ENCODE measurements around the gene MARVELD3. TPM values are rescaled to one million over a fixed set of nuclear protein-coding genes. Genes with fewer than 3 reads are reported as not detected.
A peak's percentile ranks its signal among the peaks of the same experiment; 100 is the strongest.

Gene MARVELD3
- total RNA-seq, 1 experiment from 2014 or later: 27.0 TPM

GRCh38 chr16:71626858-71627213 lies 852 bp downstream of the MARVELD3 start:
- H4K5ac ChIP-seq (ENCODE audit: insufficient read length, low read depth, low read length): no peak overlapping the region
- H4K8ac ChIP-seq (replicated peaks; ENCODE audit: insufficient read length, low read depth, low read length): no peak overlapping the region
- no peaks in the 10 kb centered on the region for H4K20me1 ChIP-seq (ENCODE audit: control insufficient read depth, insufficient read depth, insufficient read length)
- no peak overlapping the region for H4K91ac ChIP-seq (ENCODE audit: insufficient read length, low read depth, low read length)
- Mint-ChIP-seq H3K36me3 (ENCODE audit: insufficient read depth in 1 of 3, low read depth in 3 of 3) (peaks cover 10 to 33% (median 26%) of the 10 kb centered on the region in 3 experiments; a peak in 6 of 7 replicates), H3K9me3 (peaks cover 0 to 3% of the 10 kb centered on the region in 2 experiments; a peak in 2 of 5 replicates), H3K4me3 (peak overlapping the region; percentile 87 to 91), H3K27me3 (ENCODE audit: low read depth) (peaks cover 2% of the 10 kb centered on the region; the same call in 1 of the 2 replicates), H3K4me1 (peaks cover 16% of the 10 kb centered on the region in 2 experiments), H3K27ac (peak overlapping the region in 1 of 3 experiments; percentile 70; a peak in 2 of 7 replicates)
- H2BK120ac ChIP-seq (ENCODE audit: low read depth, low read length, poor library complexity, severe bottlenecking): no peak overlapping the region
- no peak overlapping the region for H3T11ph ChIP-seq (ENCODE audit: low read length)
- no peaks in the 10 kb centered on the region for H3K23me2 ChIP-seq (ENCODE audit: insufficient read length, low read depth, low read length, poor library complexity, severe bottlenecking)
- H2AFZ ChIP-seq (ENCODE audit: low read length): no peak overlapping the region
- no peak overlapping the region for H2BK15ac ChIP-seq (ENCODE audit: low read depth, low read length)
- H3K4me1 ChIP-seq (ENCODE audit: insufficient read depth, low read length): peaks cover 3% of the 10 kb centered on the region; the same call in 1 of the 2 replicates
- no peak for TF ChIP-seq CTCF (conservative IDR thresholded peaks at IDR 0.05)
- no peak overlapping the region for H3K27ac ChIP-seq (ENCODE audit: insufficient read length, low read depth, low read length)
- H2AK5ac ChIP-seq (ENCODE audit: insufficient read length, low read length): no peak overlapping the region
- peak; percentile 76 for DNase-seq
- peak overlapping the region; percentile 84 for H3K9ac ChIP-seq (ENCODE audit: extremely low read depth, insufficient read length, low read length)
- no peak overlapping the region for H2BK5ac ChIP-seq (ENCODE audit: insufficient read length, low read length)
- no peaks in the 10 kb centered on the region for H3K79me2 ChIP-seq (ENCODE audit: insufficient read depth, low read length)
- no peak overlapping the region for H3K56ac ChIP-seq (ENCODE audit: insufficient read length, low read depth, low read length)
- no peak overlapping the region for H3K4ac ChIP-seq (ENCODE audit: low read depth, low read length)
- no peaks in the 10 kb centered on the region for H3K79me1 ChIP-seq (ENCODE audit: insufficient read depth, low read depth, low read length, poor library complexity, severe bottlenecking)
- H3K23ac ChIP-seq (ENCODE audit: insufficient read length, low read depth, low read length): no peak overlapping the region
- H3K9me3 ChIP-seq (ENCODE audit: control insufficient read depth, low read depth, low read length): no peaks in the 10 kb centered on the region
- no peak overlapping the region for H2BK12ac ChIP-seq (ENCODE audit: insufficient read length, low read depth, low read length)
- H3K14ac ChIP-seq (ENCODE audit: insufficient read depth, low read length): 0 out of 2 replicates have a peak overlapping the region, but pooled peaks have one; percentile 95
- H2BK20ac ChIP-seq (ENCODE audit: low read depth, low read length, poor library complexity, severe bottlenecking): no peak overlapping the region
- peak overlapping the region; percentile 47 for H3K18ac ChIP-seq (ENCODE audit: insufficient read length, low read depth, low read length)
- WGBS (ENCODE audit: extremely low coverage, insufficient read length, low lambda C conversion rate): no CpG with 5 or more reads among the region's 13 CpGs
- peak overlapping the region; percentile 45 for H3K4me2 ChIP-seq (ENCODE audit: insufficient read depth, insufficient read length, low read length)
- no peaks in the 10 kb centered on the region for H3K27me3 ChIP-seq (ENCODE audit: insufficient read depth, low read length)

Measured in H9 (cell line).